Right lobe of liver (tissue), 6 donors: Measurements from ENCODE around the gene ARMCX2. TPM values are rescaled to one million over a fixed set of nuclear protein-coding genes. Genes with fewer than 3 reads are reported as not detected.

Source experiments
- ATAC-seq, 4 donors: fragments of 200-7000 bp; cut with Tn5 transposase; one replicate each; pipeline ENCODE4 v1.9.1; 2020; ENCODE audit warnings: mild to moderate bottlenecking in 4 of 4, moderate library complexity in 4 of 4
- DNase-seq, 3 donors: peaks; one replicate each; pipeline ENCODE4 v3.0.0-alpha.2; 2020
- H3K27ac ChIP-seq, 3 donors: fragments of 200-600 bp; one replicate each; pipeline ENCODE4 v1.8.0; 2022
- H3K27me3 ChIP-seq, 2 donors: fragments of 200-600 bp; one replicate each; pipeline ENCODE4 v1.8.0; 2022
- H3K36me3 ChIP-seq, 4 donors: fragments of 200-600 bp; sonication (generic) in 1 of 4; one replicate each; pipeline versions ENCODE4 v1.5.1 to v1.8.0; 2017 to 2022; ENCODE audit warnings: control low read depth in 1 of 4
- H3K4me1 ChIP-seq, 4 donors: fragments of 200-600 bp; sonication (generic) in 1 of 4; one replicate each; pipeline versions ENCODE4 v1.5.1 to v1.8.0; 2017 to 2022; ENCODE audit warnings: control low read depth in 1 of 4
- H3K4me3 ChIP-seq, 3 donors: fragments of 200-600 bp; one replicate each; pipeline ENCODE4 v1.8.0; 2022
- H3K9me3 ChIP-seq, 4 donors: fragments of 200-600 bp; sonication (generic) in 1 of 4; one replicate each; pipeline versions ENCODE4 v1.5.1 to v1.8.0; 2017 to 2022; ENCODE audit warnings: control low read depth in 1 of 4
- POLR2A ChIP-seq: fragments of 450-650 bp; IDR thresholded peaks from one replicate; pipeline ENCODE4 v1.6.1; 2017; ENCODE audit warnings: antibody characterized with exemption, mild to moderate bottlenecking
- WGBS: methylation state at CpG from one replicate; pipeline ENCODE4 v1.1.6; 2018; ENCODE audit warnings: low coverage, low lambda C conversion rate; ENCODE audit not compliant: insufficient coverage; ENCODE audit errors: missing lambda C conversion rate; 5-methylcytosine and 5-hydroxymethylcytosine counted together
- intact Hi-C, 2 donors: fragments of 100-400 bp; cut with DNase I; formaldehyde crosslinking; loops; one replicate each; pipeline versions ENCODE4 v1.11.2 to v1.14.1; 2022
- small RNA-seq, 2 experiments: library from RNA; depleted of rRNA; stranded (forward); fragments of <200 nt; gene quantifications; one replicate each; pipeline ENCODE3, GENCODE V24; 2016
- total RNA-seq, 6 experiments: library from RNA; depleted of rRNA in 2 of 6; stranded (reverse); fragments of >200 nt in 2 of 6; fragmentation: NEBNext Ultra II Directional in 3 of 6; extraction: Animal tissue kit (Norgen Biotek cat#: 25700) in 3 of 6; gene quantifications; one replicate each; pipeline versions ENCODE4 v1.1.0 to v1.2.4, GENCODE V29; 2016 to 2023
- TF ChIP-seq, protein P1 (sequence below), 4 donors: fragments of 200-600 bp in 3 of 4; fragments of 450-650 bp in 1 of 4; IDR thresholded peaks; one replicate each; pipeline versions ENCODE4 v1.5.1 to v1.8.0; 2016 to 2022; ENCODE audit warnings: antibody characterized with exemption in 4 of 4, mild to moderate bottlenecking in 2 of 4
- donor health status: DM: no; HTN: yes; CAD: no.
- donor health status: DM: no; HTN: no; CAD: no.
- donor health status: DM: no; HTN: no; CAD: no.
- donor health status: DM: no; HTN: yes; CAD: no.
- donor health status: DM: no; HTN: yes; CAD: no.

Gene ARMCX2
- total RNA-seq, 6 experiments from 2014 or later, result 0.98 to 5.0 (median 3.6) TPM

GRCh38 chrX:101617211-101618191 lies 42.1 kb downstream of the ARMCX2 start, which contains the start of gene ARMCX6:
Gene ARMCX6, minus strand, starts transcription at chrX:101618000. Its CDS starts 1,380 bp downstream, at chrX:101616620.
- peak; percentile 73 to 82 (median 78) for DNase-seq
- intact Hi-C loops, result no loop called here
- H3K36me3 ChIP-seq, result no peaks in the 10 kb centered on the region
- TF ChIP-seq, protein P1, sequence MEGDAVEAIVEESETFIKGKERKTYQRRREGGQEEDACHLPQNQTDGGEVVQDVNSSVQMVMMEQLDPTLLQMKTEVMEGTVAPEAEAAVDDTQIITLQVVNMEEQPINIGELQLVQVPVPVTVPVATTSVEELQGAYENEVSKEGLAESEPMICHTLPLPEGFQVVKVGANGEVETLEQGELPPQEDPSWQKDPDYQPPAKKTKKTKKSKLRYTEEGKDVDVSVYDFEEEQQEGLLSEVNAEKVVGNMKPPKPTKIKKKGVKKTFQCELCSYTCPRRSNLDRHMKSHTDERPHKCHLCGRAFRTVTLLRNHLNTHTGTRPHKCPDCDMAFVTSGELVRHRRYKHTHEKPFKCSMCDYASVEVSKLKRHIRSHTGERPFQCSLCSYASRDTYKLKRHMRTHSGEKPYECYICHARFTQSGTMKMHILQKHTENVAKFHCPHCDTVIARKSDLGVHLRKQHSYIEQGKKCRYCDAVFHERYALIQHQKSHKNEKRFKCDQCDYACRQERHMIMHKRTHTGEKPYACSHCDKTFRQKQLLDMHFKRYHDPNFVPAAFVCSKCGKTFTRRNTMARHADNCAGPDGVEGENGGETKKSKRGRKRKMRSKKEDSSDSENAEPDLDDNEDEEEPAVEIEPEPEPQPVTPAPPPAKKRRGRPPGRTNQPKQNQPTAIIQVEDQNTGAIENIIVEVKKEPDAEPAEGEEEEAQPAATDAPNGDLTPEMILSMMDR (IDR thresholded peaks at IDR 0.05), result peak in 3 of 4 donors; percentile 32 to 35 (median 32)
- no peak for TF ChIP-seq POLR2A
- 35% methylated on average over 27 of the region's 39 CpGs for WGBS
- H3K9me3 ChIP-seq, result no peaks in the 10 kb centered on the region
- H3K4me3 ChIP-seq, result peak within 1 kb of the TSS; percentile 58 to 63 (median 62)
- peak within 1 kb of the TSS; percentile 55 to 76 (median 75) for H3K27ac ChIP-seq
- no peaks in the 10 kb centered on the region for H3K4me1 ChIP-seq
- ATAC-seq, result peak; percentile 87 to 95 (median 92)
- no peaks in the 10 kb centered on the region for H3K27me3 ChIP-seq

DNA sequence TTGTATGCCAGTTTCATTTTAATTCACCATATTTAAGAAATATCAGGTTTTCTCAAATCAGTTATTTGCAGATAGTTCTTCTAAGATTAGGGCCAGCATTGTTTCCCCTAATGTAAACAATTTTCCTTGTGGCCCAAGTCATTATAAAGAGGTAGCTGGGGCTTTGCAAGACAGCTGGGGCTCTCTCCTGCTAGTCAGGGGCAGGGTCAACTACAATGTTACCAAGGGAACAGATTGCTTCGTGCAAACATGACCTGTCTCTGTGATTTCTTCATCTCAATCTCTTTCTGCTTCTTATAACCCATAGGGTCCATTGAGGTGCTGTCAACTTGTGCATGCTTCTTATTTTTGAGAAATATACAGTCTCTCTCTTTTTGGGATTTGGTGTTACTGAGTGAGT lies 53.9 kb downstream of the ARMCX2 start:
- Histone ChIP-seq H3K9me3 (no peaks in the 10 kb centered on the region), H3K36me3 (no peaks in the 10 kb centered on the region), H3K4me3 (no peak overlapping the region), H3K27ac (no peak overlapping the region), H3K27me3 (no peaks in the 10 kb centered on the region), H3K4me1 (peaks cover 0 to 2% (median 0%) of the 10 kb centered on the region in 4 donors)
- intact Hi-C loops, result no loop called here
- 14% methylated on average over 1 of the region's 1 CpG for WGBS
- no peak for ATAC-seq
- TF ChIP-seq POLR2A, result no peak
- TF ChIP-seq, protein P1 (IDR thresholded peaks at IDR 0.05), result no peak
- DNase-seq, result no peak

Small RNA genes lying within 50 kb of the gene (small RNA-seq; reads per million reads assigned to genes)
- 0 reads per million in 2 experiments for gene RNU6-30P
- 0 reads per million in 2 experiments for gene RNU6-587P

Other genes starting within 250 kb of the ARMCX2 start
- gene ARMCX4, start 174.4 kb downstream of the ARMCX2 start, total RNA-seq, result 1 to 10 TPM; 1.1 to 5.9 (median 2.9) TPM
- gene ARMCX1, start 109.3 kb downstream of the ARMCX2 start, total RNA-seq, result 1 to 10 TPM; 1.1 to 2.7 (median 1.6) TPM
- 10 to 100 TPM in 2 of 6 experiments, 1 to 10 TPM in 4; 4.1 to 22.0 (median 9.5) TPM for gene ARMCX6, start 41.9 kb downstream of the ARMCX2 start, total RNA-seq
- gene ARMCX3, start 36.7 kb downstream of the ARMCX2 start, total RNA-seq, result 10 to 100 TPM; 14.7 to 30.1 (median 20.5) TPM